Measurements from ENCODE around the gene VASP.

DNA sequence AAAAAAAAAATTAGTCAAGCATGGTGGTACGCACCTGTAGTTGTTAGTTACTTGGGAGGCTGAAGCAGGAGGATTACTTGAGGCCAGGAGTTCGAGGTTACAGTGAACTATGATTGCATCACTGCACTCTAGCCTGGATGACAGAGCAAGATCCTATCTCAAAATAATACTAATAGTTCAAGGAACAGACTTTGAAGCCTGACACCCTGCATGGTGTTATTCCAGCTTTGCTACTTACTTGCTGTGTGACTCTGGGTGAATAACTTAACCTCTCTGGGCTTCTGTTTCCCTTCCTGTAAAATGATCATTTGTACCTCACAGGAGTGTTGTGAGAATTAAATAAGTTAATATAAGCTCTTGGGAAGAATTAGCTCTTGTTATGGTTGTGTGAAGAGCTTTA is 43.0 kb upstream of the VASP start:
- TF ChIP-seq POLR2A (IDR thresholded peaks at IDR 0.05; ENCODE audit: low read length) = no peak
- no peak for TF ChIP-seq GATA1 (IDR thresholded peaks at IDR 0.05; ENCODE audit: low read depth, low read length)
